HPDE6-E6E7 (cell line): ENCODE measurements around the gene NFIX.

Source experiments
- DNase-seq: peaks from one replicate; pipeline ENCODE4 v3.0.0; 2011; ENCODE audit warnings: missing footprints; ENCODE audit errors: extremely low spot score

NFIX gene

GRCh38 chr19:13055213-13056051 is 60.2 kb downstream of the NFIX start:
- DNase-seq, result no peak

- DNase-seq, result peak; percentile 81
These were observed 60.9 kb downstream of the NFIX start for GRCh38 chr19:13056052-13056660.

- no peak for DNase-seq
These were observed 61.9 kb downstream of the NFIX start for GRCh38 chr19:13057147-13057572.

- DNase-seq, result no peak
These were observed 62.5 kb downstream of the NFIX start for GRCh38 chr19:13057744-13058143.

- DNase-seq, result no peak
These were observed 63.8 kb downstream of the NFIX start for GRCh38 chr19:13058951-13059660.

- no peak for DNase-seq
These were observed 65.1 kb downstream of the NFIX start for GRCh38 chr19:13060233-13060963.

- DNase-seq, result peak; percentile 72
These were observed 66.0 kb downstream of the NFIX start for GRCh38 chr19:13060964-13061927.

GRCh38 chr19:13062317-13062716 is 67.0 kb downstream of the NFIX start:
- DNase-seq, result no peak

- DNase-seq, result no peak
These were observed 68.3 kb downstream of the NFIX start for GRCh38 chr19:13063461-13064091.

- DNase-seq, result no peak
These were observed 68.8 kb downstream of the NFIX start for GRCh38 chr19:13064092-13064489.

GRCh38 chr19:13066226-13066625 is 71.0 kb downstream of the NFIX start:
- DNase-seq, result no peak

GRCh38 chr19:13066933-13067807 is 71.9 kb downstream of the NFIX start:
- no peak for DNase-seq

- no peak for DNase-seq
These were observed 73.0 kb downstream of the NFIX start for GRCh38 chr19:13068085-13068846.

GRCh38 chr19:13069415-13070359 is 74.4 kb downstream of the NFIX start:
- no peak for DNase-seq

- no peak for DNase-seq
These were observed 75.3 kb downstream of the NFIX start for GRCh38 chr19:13070425-13071140.

GRCh38 chr19:13071444-13072187 is 76.3 kb downstream of the NFIX start:
- DNase-seq, result no peak
